ENCODE measurements around the gene HDGFL2. TPM values are rescaled to one million over a fixed set of nuclear protein-coding genes. Genes with fewer than 3 reads are reported as not detected.
"Not testable (repeated sequence)": the region's sequence is repeated elsewhere in the genome, so short reads cannot be mapped to it uniquely, and the experiment has no call there.

Gene HDGFL2
- total and polyA plus RNA-seq, 2 donors: 26.2 to 36.9 TPM

GRCh38 chr19:4541114-4541805 is 69.2 kb downstream of the HDGFL2 start:
- Histone ChIP-seq H3K4me1 (ENCODE audit: control insufficient read depth in 2 of 2, insufficient read depth in 2 of 2, low read length in 2 of 2) (peaks cover 0 to 5% of the 10 kb centered on the region in 2 donors), H3K9me3 (ENCODE audit: control insufficient read depth in 2 of 2, insufficient read depth in 1 of 2, low read length in 1 of 2) (no peaks in the 10 kb centered on the region), H3K27ac (ENCODE audit: low read depth in 1 of 2, low read length in 1 of 2) (no peak overlapping the region), H3K4me3 (ENCODE audit: low read length in 2 of 2) (no peak overlapping the region), H3K36me3 (ENCODE audit: control insufficient read depth in 2 of 2, insufficient read depth in 2 of 2, low read length in 1 of 2) (no peaks in the 10 kb centered on the region), H3K27me3 (ENCODE audit: control insufficient read depth in 2 of 2, insufficient read depth in 1 of 2, low read length in 1 of 2) (peaks cover 0 to 2% of the 10 kb centered on the region in 2 donors)
- no peak for DNase-seq (ENCODE audit: low read depth in 6 of 9, low spot score in 9 of 9)
- 93% methylated on average over 12 of the region's 12 CpGs for WGBS

DNA sequence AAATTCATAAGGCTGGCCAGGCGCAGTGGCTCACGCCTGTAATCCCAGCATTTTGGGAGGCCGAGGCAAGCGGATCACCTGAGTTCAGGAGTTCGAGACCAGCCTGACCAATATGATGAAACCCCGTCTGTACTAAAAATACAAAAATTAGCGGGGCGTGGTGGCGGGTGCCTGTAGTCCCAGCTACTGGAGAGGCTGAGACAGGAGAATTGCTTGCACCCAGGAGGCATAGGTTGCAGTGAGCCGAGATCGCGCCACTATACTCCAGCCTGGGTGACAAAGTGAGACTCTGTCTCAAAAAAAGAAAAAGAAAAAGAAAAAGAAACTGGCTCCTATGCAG is 69.7 kb downstream of the HDGFL2 start:
- H3K4me3 ChIP-seq (ENCODE audit: low read length in 2 of 2); H3K9me3 ChIP-seq (ENCODE audit: control insufficient read depth in 2 of 2, insufficient read depth in 1 of 2, low read length in 1 of 2); H3K36me3 ChIP-seq (ENCODE audit: control insufficient read depth in 2 of 2, insufficient read depth in 2 of 2, low read length in 1 of 2); H3K27me3 ChIP-seq (ENCODE audit: control insufficient read depth in 2 of 2, insufficient read depth in 1 of 2, low read length in 1 of 2); H3K27ac ChIP-seq (ENCODE audit: low read depth in 1 of 2, low read length in 1 of 2); DNase-seq (ENCODE audit: low read depth in 6 of 9, low spot score in 9 of 9); H3K4me1 ChIP-seq (ENCODE audit: control insufficient read depth in 2 of 2, insufficient read depth in 2 of 2, low read length in 2 of 2): not testable (repeated sequence)
- 97% methylated on average over 12 of the region's 12 CpGs for WGBS

DNA sequence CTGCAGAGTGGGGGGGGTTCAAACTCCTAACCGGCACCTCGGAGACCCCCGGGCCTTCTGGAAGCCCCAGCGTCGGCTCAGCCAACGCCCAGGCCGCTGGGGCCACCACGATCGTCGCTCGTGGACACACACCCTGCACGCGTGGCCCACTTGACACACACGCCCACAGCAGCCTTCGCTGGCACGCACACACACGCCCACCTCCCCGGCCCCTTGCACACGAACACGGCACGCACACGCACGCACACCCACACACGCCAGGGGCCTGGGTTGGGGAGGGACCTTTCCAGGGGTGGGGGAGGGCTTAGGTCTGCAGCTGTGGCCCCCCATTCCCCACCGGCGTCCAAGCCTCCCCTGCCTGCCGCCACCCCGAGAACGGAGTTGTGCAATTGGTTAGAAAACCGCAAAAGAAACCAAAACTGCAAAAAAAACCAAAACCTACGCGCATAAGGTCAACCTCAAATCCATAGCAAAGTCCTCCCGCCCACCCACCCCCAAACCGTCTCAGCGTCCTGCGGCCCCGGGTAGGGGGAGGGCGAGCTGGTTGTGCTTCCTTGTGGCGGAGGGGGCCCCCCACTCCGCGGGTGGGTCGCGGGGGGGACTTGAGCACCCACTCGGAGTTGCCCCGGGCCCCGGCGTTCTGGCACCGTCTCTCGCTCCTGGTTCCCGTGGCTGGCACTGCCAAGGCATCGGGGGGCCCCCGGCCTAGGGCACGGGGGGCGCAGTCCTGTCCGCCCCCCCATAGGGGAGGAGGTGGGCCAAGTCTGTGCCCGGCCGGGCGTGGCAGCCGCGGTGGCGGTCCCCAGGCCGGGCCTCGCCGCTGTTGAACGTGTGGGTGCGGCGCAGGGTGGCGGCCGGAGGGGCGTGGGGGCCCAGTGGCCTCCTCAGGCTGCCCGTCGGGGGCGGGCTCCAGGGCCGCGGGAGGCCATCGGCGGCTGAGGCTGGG is 71.1 kb downstream of the HDGFL2 start:
- Histone ChIP-seq H3K9me3 (ENCODE audit: control insufficient read depth in 2 of 2, insufficient read depth in 1 of 2, low read length in 1 of 2) (no peaks in the 10 kb centered on the region), H3K27me3 (ENCODE audit: control insufficient read depth in 2 of 2, insufficient read depth in 1 of 2, low read length in 1 of 2) (no peaks in the 10 kb centered on the region), H3K4me3 (ENCODE audit: low read length in 2 of 2) (no peak overlapping the region), H3K36me3 (ENCODE audit: control insufficient read depth in 2 of 2, insufficient read depth in 2 of 2, low read length in 1 of 2) (no peaks in the 10 kb centered on the region), H3K27ac (ENCODE audit: low read depth in 1 of 2, low read length in 1 of 2) (no peak overlapping the region), H3K4me1 (ENCODE audit: control insufficient read depth in 2 of 2, insufficient read depth in 2 of 2, low read length in 2 of 2) (peaks cover 0 to 5% of the 10 kb centered on the region in 2 donors)
- no peak for DNase-seq (ENCODE audit: low read depth in 6 of 9, low spot score in 9 of 9)
- 85% methylated on average over 77 of the region's 77 CpGs for WGBS

DNA sequence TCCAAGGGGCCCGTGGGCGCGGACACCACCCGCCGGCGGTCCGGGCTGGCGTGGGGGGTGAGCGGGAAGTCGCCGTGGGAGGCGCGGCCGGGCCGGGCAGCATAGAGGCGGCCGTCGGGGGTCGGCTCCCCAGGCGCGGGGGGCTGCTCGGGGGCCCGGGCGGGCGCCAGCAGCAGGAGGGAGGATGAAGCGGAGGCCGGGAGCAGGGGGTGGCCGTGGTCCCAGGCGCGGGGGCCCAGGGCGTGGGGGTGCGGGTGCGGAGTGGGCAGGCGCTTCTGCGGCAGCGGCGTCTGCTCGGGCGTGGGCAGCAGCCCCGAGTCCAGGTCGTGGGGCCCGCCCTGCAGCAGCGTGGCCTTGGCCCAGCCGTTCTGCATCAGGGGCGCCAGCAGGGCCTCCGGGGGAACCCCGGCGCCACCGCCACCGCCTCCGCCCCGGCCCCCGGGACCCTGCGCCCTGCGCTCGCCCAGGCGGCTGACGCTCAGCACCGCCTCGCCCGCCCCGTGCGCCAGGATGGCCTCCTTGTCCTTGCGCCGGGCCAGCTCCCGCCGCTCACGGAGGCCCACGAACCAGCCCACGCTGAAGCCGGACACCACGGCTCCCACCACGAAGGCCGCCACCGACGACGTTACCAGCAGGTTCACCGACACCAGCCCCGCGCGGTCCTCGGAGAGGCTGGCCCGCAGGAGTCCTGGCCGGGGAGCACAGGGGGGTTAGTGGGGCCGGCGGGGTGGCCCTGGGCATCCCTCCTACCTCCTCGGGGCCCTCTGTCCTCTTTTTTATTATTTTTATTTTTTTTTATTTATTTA is 71.9 kb downstream of the HDGFL2 start:
- DNase-seq (ENCODE audit: low read depth in 6 of 9, low spot score in 9 of 9): no peak
- H3K4me3 ChIP-seq (ENCODE audit: low read length in 2 of 2): no peak overlapping the region
- no peaks in the 10 kb centered on the region for H3K27me3 ChIP-seq (ENCODE audit: control insufficient read depth in 2 of 2, insufficient read depth in 1 of 2, low read length in 1 of 2)
- no peaks in the 10 kb centered on the region for H3K9me3 ChIP-seq (ENCODE audit: control insufficient read depth in 2 of 2, insufficient read depth in 1 of 2, low read length in 1 of 2)
- H3K27ac ChIP-seq (ENCODE audit: low read depth in 1 of 2, low read length in 1 of 2): no peak overlapping the region
- H3K36me3 ChIP-seq (ENCODE audit: control insufficient read depth in 2 of 2, insufficient read depth in 2 of 2, low read length in 1 of 2): no peaks in the 10 kb centered on the region
- 94% methylated on average over 87 of the region's 87 CpGs for WGBS
- peaks cover 0 to 5% of the 10 kb centered on the region in 2 donors for H3K4me1 ChIP-seq (ENCODE audit: control insufficient read depth in 2 of 2, insufficient read depth in 2 of 2, low read length in 2 of 2)

DNA sequence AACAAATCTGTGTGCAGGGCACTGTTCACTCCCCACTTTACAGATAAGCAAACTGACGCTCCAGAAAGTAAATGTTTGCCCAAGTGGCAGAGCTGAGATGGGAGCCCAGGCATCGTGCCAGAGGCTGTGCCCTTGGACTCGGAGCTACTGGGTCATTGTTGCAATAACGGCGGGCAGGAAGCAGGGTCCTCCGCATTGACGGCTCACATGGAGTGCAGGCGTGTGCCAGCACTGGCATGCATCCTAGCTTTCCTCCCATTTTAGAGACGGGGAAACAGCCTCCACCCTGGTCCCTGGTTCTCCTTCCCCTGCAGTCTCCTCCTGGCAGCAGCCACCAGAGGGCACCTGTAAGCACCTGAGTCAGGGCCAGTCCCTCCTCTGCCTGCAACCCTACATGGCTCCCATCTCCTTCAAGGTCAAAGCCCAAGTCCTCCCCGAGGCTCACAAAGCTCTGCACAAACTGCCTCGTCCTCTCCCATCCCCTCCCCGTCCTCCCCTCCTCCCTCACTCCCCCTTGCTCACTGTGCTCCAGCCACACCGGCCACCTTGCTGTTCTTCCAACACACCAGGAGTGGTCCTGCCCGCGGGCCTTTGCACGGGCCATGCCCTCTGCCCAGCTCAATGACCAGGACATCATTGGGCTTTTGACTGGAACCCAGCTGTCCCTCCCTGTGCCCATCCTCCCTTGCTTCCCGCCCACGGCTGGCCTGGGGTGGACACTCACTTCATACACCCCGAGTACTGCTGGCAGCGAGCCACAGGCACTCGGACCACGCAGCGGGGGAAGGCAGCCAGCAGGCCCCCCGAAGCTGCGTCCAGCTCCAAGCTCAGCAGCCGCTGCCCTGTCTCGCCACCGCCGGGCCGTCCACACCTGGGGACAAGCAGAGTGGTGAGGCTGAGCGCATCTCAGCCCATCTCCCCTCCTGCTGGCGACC is 75.5 kb downstream of the HDGFL2 start:
- no peak for DNase-seq (ENCODE audit: low read depth in 6 of 9, low spot score in 9 of 9)
- no peaks in the 10 kb centered on the region for H3K36me3 ChIP-seq (ENCODE audit: control insufficient read depth in 2 of 2, insufficient read depth in 2 of 2, low read length in 1 of 2)
- no peaks in the 10 kb centered on the region for H3K9me3 ChIP-seq (ENCODE audit: control insufficient read depth in 2 of 2, insufficient read depth in 1 of 2, low read length in 1 of 2)
- no peaks in the 10 kb centered on the region for H3K4me1 ChIP-seq (ENCODE audit: control insufficient read depth in 2 of 2, insufficient read depth in 2 of 2, low read length in 2 of 2)
- H3K4me3 ChIP-seq (ENCODE audit: low read length in 2 of 2): no peak overlapping the region
- WGBS: 85% methylated on average over 31 of the region's 32 CpGs
- H3K27ac ChIP-seq (ENCODE audit: low read depth in 1 of 2, low read length in 1 of 2): no peak overlapping the region
- H3K27me3 ChIP-seq (ENCODE audit: control insufficient read depth in 2 of 2, insufficient read depth in 1 of 2, low read length in 1 of 2): no peaks in the 10 kb centered on the region

GRCh38 chr19:4548238-4548584 is 76.1 kb downstream of the HDGFL2 start:
- DNase-seq (ENCODE audit: low read depth in 6 of 9, low spot score in 9 of 9): no peak
- no peak overlapping the region for H3K4me3 ChIP-seq (ENCODE audit: low read length in 2 of 2)
- H3K9me3 ChIP-seq (ENCODE audit: control insufficient read depth in 2 of 2, insufficient read depth in 1 of 2, low read length in 1 of 2): no peaks in the 10 kb centered on the region
- WGBS: 84% methylated on average over 14 of the region's 14 CpGs
- no peaks in the 10 kb centered on the region for H3K36me3 ChIP-seq (ENCODE audit: control insufficient read depth in 2 of 2, insufficient read depth in 2 of 2, low read length in 1 of 2)
- H3K27ac ChIP-seq (ENCODE audit: low read depth in 1 of 2, low read length in 1 of 2): no peak overlapping the region
- no peaks in the 10 kb centered on the region for H3K27me3 ChIP-seq (ENCODE audit: control insufficient read depth in 2 of 2, insufficient read depth in 1 of 2, low read length in 1 of 2)
- no peaks in the 10 kb centered on the region for H3K4me1 ChIP-seq (ENCODE audit: control insufficient read depth in 2 of 2, insufficient read depth in 2 of 2, low read length in 2 of 2)

DNA sequence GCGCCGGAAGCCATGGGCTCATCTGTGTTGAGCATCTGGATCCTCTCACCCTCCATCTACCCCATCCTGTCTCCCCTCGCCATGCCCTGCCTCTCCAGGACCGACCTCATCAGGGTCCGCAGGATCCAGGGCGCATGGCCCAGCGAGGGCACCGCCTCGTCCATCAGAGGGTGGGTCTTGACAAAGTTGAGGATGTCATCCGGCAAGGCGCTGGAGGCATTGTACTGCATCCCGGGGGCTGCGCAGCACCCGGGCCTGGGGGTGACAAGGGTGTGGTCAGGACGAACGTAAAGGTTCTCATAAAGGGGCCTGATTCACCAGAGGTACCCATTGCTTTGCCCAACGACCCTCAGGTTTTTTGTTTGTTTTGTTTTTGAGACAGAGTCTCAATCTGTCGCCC is 77.9 kb downstream of the HDGFL2 start:
- Histone ChIP-seq H3K27me3 (ENCODE audit: control insufficient read depth in 2 of 2, insufficient read depth in 1 of 2, low read length in 1 of 2) (no peaks in the 10 kb centered on the region), H3K36me3 (ENCODE audit: control insufficient read depth in 2 of 2, insufficient read depth in 2 of 2, low read length in 1 of 2) (no peaks in the 10 kb centered on the region), H3K27ac (ENCODE audit: low read depth in 1 of 2, low read length in 1 of 2) (no peak overlapping the region), H3K9me3 (ENCODE audit: control insufficient read depth in 2 of 2, insufficient read depth in 1 of 2, low read length in 1 of 2) (no peaks in the 10 kb centered on the region), H3K4me1 (ENCODE audit: control insufficient read depth in 2 of 2, insufficient read depth in 2 of 2, low read length in 2 of 2) (no peaks in the 10 kb centered on the region), H3K4me3 (ENCODE audit: low read length in 2 of 2) (no peak overlapping the region)
- no peak for DNase-seq (ENCODE audit: low read depth in 6 of 9, low spot score in 9 of 9)
- 96% methylated on average over 18 of the region's 18 CpGs for WGBS

DNA sequence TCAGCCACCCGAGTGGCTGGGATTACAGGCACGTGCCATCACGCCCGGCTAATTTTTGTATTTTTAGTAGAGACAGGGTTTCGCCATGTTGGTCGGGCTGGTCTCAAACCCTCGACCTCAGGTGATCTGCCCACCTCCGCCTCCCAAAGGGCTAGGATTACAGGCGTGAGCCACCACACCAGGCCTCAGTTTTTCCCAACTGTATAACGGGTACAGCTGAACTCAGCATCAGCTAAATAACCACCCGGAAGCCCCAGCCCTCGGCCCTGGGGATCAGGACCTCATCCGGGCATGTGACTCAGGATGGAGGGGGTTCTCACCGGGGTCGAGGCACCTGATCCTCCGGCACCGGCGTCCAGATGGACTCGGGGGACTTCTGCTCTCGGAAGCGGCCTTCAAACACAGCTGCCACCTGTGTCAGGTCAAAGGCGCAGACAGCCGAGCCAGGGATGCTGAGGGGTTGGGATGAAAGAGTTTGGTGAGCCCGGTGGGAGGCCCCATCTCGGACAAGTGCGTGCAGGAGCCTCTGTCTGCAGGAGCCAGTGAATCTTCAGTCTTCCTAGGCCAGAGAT is 78.5 kb downstream of the HDGFL2 start:
- H3K27ac ChIP-seq (ENCODE audit: low read depth in 1 of 2, low read length in 1 of 2): no peak overlapping the region
- H3K9me3 ChIP-seq (ENCODE audit: control insufficient read depth in 2 of 2, insufficient read depth in 1 of 2, low read length in 1 of 2): no peaks in the 10 kb centered on the region
- DNase-seq (ENCODE audit: low read depth in 6 of 9, low spot score in 9 of 9): no peak
- no peak overlapping the region for H3K4me3 ChIP-seq (ENCODE audit: low read length in 2 of 2)
- no peaks in the 10 kb centered on the region for H3K4me1 ChIP-seq (ENCODE audit: control insufficient read depth in 2 of 2, insufficient read depth in 2 of 2, low read length in 2 of 2)
- H3K36me3 ChIP-seq (ENCODE audit: control insufficient read depth in 2 of 2, insufficient read depth in 2 of 2, low read length in 1 of 2): no peaks in the 10 kb centered on the region
- WGBS: 92% methylated on average over 26 of the region's 26 CpGs
- no peaks in the 10 kb centered on the region for H3K27me3 ChIP-seq (ENCODE audit: control insufficient read depth in 2 of 2, insufficient read depth in 1 of 2, low read length in 1 of 2)
